IPS DF 19.7 (cell line): Measurements from ENCODE around the gene FMO1.
"Not testable (repeated sequence)": the region's sequence is repeated elsewhere in the genome, so short reads cannot be mapped to it uniquely, and the experiment has no call there.

ENCODE experiments used
- DNase-seq: peaks from one replicate; pipeline ENCODE4 v3.0.0-alpha.2; 2013; ENCODE audit warnings: low read depth, low spot score

Gene FMO1

DNA sequence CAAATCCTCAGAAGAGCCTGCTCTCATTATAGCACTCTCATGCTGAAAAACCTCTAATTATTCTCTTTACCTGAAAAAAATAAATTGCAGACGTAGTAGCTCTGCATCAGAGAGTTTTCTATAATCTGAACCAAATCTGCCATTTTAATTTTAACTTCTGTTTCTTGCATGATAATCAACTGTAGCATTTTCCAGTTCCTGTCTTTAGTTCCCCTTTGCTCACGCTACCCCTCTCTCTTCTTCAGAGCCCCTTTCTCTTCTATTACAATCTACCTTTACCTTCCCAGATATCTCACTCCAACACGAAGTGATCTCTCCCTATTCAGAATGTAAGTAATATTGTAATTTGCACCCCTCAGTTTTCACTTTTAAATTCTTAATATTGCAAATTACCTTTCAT is 31.4 kb downstream of the FMO1 start:
- DNase-seq, result no peak

DNA sequence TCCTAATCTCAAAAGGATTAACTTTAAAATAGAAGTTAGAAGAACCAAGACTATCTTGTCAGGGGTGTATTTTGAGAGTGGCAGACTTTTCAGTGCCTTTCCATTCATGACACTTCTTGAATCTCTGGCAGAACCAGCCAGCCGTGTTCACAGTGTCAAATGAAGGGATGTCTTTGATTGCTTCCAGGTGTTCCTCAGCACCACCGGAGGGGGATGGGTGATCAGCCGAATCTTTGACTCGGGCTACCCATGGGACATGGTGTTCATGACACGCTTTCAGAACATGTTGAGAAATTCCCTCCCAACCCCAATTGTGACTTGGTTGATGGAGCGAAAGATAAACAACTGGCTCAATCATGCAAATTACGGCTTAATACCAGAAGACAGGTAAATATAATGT is 32.3 kb downstream of the FMO1 start:
- DNase-seq, result no peak

DNA sequence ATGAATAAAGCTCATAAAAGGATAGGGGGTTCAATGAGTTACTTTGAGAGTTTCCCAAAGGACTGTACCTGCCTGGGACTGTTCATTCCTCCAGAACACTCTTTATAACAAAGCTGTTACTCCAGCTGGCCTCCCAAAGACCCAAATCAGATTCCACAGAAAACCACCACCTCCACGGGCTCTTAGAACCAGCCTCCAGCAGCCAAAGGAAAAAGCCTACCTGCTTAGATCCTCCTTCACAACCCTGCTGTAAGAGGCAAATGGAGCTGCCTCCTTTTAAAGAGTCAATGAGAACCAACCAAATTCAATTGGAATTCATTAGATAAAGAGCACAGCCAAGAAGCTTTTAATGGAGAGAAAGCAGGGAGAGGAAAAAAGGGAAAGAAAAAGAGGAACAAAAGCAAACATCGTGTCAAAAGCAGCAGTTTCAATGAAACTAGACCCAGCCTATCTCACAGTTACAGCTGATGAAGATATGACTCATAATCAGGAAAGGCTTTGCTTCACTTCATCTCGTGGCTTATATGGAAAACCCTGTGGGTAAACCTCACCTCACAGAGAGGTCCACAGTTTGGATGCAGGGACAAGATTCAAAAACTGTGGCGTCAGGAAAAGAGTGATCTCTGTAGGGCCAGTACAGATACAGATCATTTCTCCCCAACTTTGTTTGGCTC is 37.9 kb downstream of the FMO1 start:
- DNase-seq, result no peak

DNA sequence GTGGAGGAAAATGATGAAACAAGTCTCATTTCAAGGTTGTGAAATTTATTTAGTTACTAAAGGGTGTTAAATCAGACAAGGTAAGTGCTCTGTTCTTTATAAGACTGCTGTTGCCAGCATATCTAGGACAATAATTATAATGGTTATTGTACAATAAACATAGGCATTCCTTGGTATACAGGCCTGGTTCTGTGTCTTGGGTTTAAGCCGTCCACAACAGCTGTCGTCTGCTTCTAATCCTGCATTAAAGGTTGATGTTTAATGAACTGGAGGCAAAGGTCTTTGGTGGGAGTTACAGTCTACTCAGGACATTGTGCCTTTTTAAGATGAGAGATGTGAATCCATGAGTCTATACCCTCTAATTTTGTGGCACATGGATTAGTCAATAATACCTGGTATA is 42.3 kb downstream of the FMO1 start:
- no peak for DNase-seq

DNA sequence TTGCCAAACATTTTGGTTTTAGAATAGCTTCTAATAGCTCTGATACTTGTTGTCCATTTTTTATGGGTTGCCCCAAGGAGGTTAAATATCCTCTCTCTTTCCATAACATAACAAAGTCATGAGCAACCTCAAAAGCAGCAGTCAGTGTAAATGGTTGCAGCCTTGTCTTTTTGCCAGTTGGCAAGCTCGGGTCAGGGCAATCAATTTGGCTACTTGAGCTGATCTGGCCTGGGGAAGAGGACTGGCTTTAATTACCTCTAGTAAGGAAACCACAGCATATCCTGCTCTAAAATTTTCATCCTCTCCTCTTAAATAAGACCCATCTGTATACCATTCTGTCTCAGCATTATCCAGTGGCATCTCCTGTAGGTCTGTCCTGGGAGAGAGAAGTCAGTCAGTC is 44.5 kb downstream of the FMO1 start:
- DNase-seq, result no peak

DNA sequence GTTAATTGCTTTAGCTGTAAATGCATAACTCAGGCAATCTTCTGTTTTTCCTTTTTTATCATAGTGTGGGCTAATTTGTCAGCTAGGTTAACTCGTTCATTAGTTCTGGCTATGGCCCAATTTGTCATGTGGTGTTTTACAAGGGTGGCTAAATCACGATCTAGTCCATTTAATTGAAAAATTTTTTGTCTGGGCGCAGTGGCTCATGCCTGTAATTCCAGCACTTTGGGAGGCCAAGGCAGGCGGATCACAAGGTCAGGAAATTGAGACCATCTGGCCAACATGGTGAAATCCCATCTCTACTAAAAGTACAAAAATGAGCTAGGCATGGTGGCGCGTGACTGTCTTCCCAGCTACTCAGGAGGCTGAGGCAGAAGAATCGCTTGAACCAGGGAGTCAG is 47.1 kb downstream of the FMO1 start:
- DNase-seq, result not testable (repeated sequence)

DNA sequence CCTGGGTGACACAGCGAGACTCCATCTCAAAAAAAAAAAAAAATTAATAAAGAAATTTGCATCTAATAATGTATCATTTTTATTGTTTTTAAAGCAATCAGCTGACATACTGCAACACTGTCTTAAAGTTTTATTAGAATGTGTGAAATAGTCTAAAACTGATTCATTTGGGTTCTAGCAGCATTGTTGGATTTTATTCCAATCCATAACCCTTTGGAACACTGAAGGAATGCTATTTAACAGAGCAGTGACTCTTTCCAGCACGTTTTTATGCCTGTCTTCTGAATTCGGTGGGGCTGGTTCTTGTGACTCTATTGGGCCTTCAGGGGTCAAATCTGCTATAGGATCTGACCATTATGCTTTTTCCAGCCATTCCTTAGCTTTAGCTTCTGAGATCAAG is 47.5 kb downstream of the FMO1 start:
- no peak for DNase-seq

DNA sequence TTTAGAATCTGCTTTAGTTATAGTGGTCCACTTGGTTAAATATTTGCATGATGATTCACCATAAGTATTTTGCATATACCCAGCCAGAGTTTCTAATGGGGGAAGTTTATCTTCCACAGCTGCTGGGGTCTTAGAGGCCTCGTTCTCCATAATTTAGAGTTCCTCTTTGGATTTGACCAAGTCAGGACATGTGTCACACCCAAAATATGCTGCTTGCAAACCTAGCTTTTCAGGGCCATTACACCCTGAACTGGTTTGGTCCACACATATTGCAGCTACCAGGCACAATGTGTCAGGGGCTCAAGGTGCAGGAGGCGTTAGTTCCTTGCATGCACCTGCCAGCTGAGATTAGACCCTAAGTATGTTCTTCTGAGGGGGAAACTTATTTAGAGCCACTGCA is 48.6 kb downstream of the FMO1 start:
- no peak for DNase-seq

DNA sequence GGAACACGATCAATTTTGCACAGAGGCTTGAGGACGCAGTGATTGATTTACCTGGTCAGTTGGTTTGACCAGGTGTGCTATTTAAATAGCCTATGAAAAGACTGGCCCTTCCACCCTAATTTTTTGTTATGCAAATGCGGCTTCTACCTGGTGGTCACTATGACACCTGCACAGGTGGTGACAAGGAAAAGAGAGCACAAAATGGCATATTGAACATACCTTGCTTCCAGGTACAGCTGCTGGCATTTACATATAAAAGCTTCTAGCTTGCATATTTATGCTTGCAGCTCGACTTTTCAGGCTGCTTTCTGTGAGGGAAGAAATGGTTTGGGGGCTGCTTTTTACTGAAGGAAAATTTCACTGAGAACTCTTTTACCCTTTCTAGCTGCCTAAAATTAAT is 50.4 kb downstream of the FMO1 start:
- DNase-seq, result peak; percentile 75

DNA sequence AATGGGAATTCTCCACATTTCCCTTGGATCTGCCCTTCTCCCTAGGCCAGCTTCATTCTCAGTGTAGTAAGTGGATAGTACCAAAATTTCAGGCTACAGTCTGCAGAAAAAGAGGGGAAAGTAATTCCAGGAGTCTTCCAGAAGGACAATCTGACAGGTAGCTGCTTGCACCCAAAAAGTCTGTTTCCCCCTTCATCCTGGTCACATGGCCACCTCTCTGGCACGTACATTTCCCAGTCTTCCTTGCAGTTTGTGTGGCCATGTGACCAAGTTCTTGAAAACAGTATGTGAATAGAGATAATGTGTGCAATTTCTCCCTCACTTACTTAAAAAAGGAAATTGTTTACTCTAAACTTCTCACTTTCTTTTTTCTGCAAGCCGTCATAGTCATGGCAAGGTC is 51.0 kb downstream of the FMO1 start:
- no peak for DNase-seq

DNA sequence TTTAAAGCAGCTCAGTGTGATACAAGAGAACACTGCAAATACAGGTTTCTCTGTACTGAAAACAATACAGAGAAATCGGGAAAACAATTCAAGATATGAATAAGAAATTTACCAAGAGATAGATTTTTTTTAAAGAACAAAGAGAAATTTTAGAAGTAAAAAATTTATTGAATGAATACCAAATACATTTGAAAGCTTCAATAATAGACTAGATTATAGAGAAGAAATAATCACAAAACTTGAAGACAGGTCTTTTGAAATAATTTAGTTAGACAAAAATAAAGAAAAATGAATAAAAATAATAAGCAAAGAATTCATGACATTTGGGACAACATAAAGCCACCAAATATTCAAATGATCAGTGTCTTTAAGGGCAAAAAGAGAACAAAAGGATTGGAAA is 52.1 kb downstream of the FMO1 start:
- no peak for DNase-seq

DNA sequence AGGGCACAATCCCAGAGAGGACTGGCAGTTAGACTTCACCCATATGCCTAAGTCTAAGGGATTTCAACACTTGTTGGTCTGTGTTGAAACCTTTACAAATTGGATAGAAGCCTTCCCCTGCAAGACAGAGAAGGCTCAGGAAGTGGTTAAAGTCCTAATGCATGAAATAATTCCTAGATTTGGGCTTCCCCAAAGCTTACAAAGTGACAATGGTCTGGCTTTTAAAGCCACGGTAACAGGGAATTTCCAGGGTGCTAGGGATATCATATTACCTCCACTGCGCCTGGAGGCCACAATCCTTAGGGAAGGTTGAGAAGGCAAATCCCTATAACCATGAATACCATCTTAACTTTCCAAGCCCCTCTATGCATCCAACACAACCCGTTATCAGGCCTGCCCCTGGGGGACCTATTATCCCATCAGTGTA is 62.4 kb downstream of the FMO1 start:
- no peak for DNase-seq

DNA sequence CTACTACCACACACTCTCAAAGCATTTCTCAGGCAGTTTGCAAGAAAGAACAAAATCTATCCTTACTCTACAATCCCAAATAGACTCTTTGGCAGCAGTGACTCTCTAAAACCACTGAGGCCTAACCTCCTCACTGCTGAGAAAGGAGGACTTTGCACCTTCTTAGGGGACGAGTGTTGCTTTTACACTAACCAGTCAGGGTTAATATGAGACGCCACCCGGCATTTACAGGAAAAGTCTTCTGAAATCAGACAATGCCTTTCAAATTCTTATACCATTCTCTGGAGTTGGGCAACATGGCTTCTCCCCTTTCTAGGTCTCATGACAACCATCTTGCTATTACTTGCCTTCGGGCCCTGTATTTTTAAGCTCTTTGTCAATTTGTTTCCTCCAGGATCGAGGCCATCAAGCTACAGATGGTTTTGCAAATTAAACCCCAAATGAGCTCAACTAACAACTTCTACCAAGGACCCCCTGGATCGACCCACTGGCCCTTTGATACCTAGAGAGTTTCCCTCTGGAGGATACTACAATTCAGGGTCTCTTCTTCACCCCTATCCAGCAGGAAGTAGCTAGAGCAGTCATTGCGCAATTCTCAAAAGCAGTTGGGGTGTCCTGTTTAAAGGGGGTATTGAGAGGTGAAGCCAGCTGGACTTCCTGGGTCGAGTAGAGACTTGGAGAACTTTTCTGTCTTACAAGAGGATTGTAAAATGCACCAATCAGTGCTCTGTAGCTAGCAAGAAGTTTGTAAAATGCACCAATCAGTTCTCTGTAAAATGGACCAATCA is 63.7 kb downstream of the FMO1 start:
- no peak for DNase-seq

DNA sequence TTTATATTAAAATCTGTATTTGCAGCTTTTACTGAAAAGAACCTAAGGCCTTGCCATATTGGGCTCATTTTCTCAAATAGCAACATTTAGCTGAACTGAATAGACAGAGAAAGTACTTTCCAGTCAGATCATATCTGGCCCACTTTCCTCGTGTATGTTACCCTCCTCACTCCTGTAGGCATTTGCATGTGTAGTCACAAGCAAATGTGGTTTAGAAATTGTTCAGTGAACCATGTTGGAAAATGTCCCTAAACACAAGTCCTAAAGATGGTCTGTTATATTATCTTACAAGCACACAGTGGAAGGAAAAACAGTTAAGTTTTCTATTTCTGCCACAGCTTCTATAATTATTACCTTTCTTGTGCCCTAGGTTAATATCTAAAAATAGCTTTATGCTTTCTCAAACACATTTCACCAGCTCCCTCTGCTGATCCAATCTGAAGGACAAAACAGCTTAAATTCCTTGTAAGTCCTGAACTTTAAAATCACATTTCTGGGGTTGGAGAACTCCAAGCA is 65.1 kb downstream of the FMO1 start:
- no peak for DNase-seq

DNA sequence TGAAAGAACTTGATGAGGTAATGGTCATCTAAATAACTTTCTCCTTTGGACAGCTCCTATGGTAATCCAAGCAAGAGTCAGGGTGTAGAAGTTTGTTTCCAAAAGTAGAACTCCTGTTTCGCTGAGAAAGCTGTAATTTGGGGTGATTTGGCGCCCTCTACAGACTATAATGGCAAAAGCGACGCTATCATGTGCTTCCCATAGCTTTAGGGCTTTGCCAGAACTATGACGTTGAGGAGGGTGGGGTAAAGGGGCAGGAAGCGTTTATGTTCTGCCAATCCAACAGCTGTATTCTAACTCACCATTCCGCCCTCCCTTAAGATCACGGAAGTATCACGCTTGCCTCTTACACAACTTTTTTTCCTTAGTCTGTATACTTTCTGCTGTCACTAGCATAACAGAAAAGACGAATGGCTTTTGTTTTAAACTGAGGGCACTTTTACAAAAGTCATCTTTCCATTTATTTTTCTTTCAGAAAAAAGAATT is 65.6 kb downstream of the FMO1 start, which contains the start of gene FMO4:
Gene FMO4, plus strand, starts transcription at position 349 of the 486 bp plus-strand sequence. CDS start 5,643 bp downstream, outside the sequence.
- DNase-seq, result peak; percentile 93

DNA sequence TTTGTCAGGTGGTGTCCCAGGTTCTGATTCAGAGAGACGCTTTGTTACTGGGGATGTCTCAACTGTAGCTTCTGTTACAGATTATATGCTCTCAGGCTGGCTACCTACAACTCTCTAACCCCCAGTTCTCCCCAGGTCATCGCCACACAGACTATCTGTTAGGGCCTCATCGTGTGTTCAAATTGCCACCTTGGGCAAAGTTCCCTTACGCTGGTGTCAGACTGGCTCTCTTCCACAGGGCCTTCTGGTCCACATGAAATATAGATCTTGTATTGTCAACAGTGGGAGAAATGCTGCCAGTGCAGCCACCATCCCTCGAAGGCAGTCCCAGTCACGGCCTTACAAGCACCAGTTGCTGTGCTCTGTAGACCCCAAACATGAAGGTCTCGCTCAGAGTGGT is 81.0 kb downstream of the FMO1 start:
- no peak for DNase-seq

DNA sequence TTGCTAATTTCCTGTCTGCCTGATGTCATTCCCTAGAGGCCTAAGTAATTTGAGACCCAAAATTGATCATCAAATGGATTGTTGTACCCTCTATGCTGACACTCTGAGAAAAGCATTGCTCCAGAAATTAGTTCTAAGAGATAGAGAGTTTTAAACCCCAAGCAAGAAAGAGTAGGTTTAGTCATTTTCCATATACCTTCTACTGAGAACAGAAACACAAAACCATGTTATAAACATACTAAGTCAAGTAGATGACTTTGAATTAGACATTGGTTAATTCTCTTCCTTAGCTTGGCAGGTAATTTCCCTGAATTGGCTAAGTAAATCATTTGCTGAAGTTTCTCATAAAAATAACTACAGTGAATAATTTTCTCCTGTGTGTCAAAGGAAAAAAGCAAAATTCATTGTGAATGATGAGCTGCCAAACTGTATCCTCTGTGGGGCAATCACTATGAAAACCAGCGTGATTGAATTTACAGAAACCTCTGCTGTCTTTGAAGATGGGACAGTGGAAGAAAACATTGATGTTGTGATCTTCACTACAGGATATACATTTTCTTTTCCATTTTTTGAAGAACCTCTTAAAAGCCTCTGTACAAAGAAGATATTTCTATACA is 85.8 kb downstream of the FMO1 start:
- no peak for DNase-seq
